Cerebellar cortex (tissue), 1 donor: ENCODE measurements around the gene PCDH15.
A peak's percentile ranks its signal among the peaks of the same experiment; 100 is the strongest.

Experiments used
- DNase-seq: peaks from one replicate; pipeline ENCODE4 v3.0.0-alpha.2; 2015; ENCODE audit warnings: low spot score

Gene PCDH15

GRCh38 chr10:53846809-53847208 is 954.2 kb downstream of the PCDH15 start:
- no peak for DNase-seq

- DNase-seq, result no peak
Observed at GRCh38 chr10:53843736-53844362, 957.2 kb downstream of the PCDH15 start.

- DNase-seq, result no peak
Observed at GRCh38 chr10:53841483-53842145, 959.4 kb downstream of the PCDH15 start.

- DNase-seq, result no peak
Observed at GRCh38 chr10:53840653-53841052, 960.4 kb downstream of the PCDH15 start.

GRCh38 chr10:53839440-53840039 is 961.5 kb downstream of the PCDH15 start:
- peak; percentile 17 for DNase-seq

GRCh38 chr10:53836638-53837037 is 964.4 kb downstream of the PCDH15 start:
- DNase-seq, result no peak

GRCh38 chr10:53833908-53834307 is 967.1 kb downstream of the PCDH15 start:
- no peak for DNase-seq

- DNase-seq, result no peak
Observed at GRCh38 chr10:53827261-53827660, 973.8 kb downstream of the PCDH15 start.

- peak; percentile 15 for DNase-seq
Observed at GRCh38 chr10:53808677-53809372, 992.2 kb downstream of the PCDH15 start.

- peak; percentile 9 for DNase-seq
Observed at GRCh38 chr10:53786236-53786900, 1014.7 kb downstream of the PCDH15 start.

GRCh38 chr10:53771701-53772100 is 1029.3 kb downstream of the PCDH15 start:
- DNase-seq, result no peak

GRCh38 chr10:53770903-53771302 is 1030.1 kb downstream of the PCDH15 start:
- no peak for DNase-seq

- DNase-seq, result no peak
Observed at GRCh38 chr10:53765311-53765710, 1035.7 kb downstream of the PCDH15 start.

GRCh38 chr10:53754596-53755250 is 1046.3 kb downstream of the PCDH15 start:
- no peak for DNase-seq
